ENCODE results near the gene GPR157.

DNA sequence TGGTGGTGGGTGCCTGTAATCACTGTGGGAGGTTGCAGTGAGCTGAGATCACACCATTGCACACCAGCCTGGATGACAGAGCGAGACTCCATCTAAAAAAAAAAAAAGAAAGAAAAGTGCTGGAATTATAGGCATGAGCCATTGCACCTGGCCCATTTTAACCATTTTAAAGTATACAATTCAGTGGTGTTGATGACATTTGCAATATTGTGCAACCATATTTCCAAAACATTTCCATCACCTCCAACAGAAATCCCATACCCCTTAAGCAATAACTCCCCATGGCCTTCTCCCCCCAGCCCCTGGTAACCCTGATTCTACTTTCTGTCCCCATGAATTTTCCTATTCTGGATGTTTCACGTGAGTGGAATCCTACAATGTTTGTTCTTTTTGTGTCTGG, 11.0 kb upstream of the GPR157 start:
- TF ChIP-seq CTCF (IDR thresholded peaks at IDR 0.05), result no peak
- no peak for TF ChIP-seq POLR2A (IDR thresholded peaks at IDR 0.05)

All from Peyer's patch (tissue), 4 donors.